ENCODE data around the gene PLAC8. TPM values are rescaled to one million over a fixed set of nuclear protein-coding genes. Genes with fewer than 3 reads are reported as not detected.

The PLAC8 gene
- total and polyA plus RNA-seq, 2 of the 13 experiments (the other 11 are each of a cell fraction or from before 2014, with no cell fraction given), result 3.0 to 174 TPM

- Histone ChIP-seq H2AFZ (ENCODE audit: low read length) (no peak overlapping the region), H3K27ac (ENCODE audit: extremely low read length, insufficient read depth, low read length) (no peak overlapping the region), H3K79me2 (ENCODE audit: insufficient read depth, low read length) (no peaks in the 10 kb centered on the region), H3K4me3 (replicated peaks in 1 of 3; ENCODE audit: insufficient read depth in 1 of 3, low read depth in 2 of 3, low read length in 3 of 3) (no peak overlapping the region), H3K27me3 (ENCODE audit: control insufficient read depth in 1 of 2, insufficient read depth in 2 of 2, low read length in 2 of 2) (no peaks in the 10 kb centered on the region; a peak in 1 of 5 replicates), H3K4me1 (ENCODE audit: insufficient read depth, low read length) (peaks cover 32% of the 10 kb centered on the region), H4K20me1 (ENCODE audit: insufficient read depth, low read length) (no peaks in the 10 kb centered on the region), H3K9ac (ENCODE audit: insufficient read depth, low read depth, low read length) (no peak overlapping the region), H3K9me3 (ENCODE audit: low read length) (peaks cover 9% of the 10 kb centered on the region; the same call in 1 of the 2 replicates), H3K36me3 (replicated peaks in 1 of 2; ENCODE audit: control insufficient read depth in 1 of 2, insufficient read depth in 2 of 2, low read length in 2 of 2) (no peaks in the 10 kb centered on the region), H3K4me2 (ENCODE audit: low read depth, low read length) (no peak overlapping the region)
- ChIA-PET POLR2A (no interaction called here), CTCF (ENCODE audit: low intra/inter-chr PET ratio, low total read pairs) (no interaction called here)
- in situ Hi-C loops (cut with HindIII; ENCODE audit: extremely low pct_ligation_motif_present, low pct_unique_long_range_greater_than_20kb) (no loop called here), intact Hi-C loops (cut with micrococcal nuclease; ENCODE audit: unreplicated experiment) (no loop called here)
- ATAC-seq (no peak), FAIRE-seq (no peak), DNase-seq (ENCODE audit: low spot score) (no peak)
- TF ChIP-seq ZNF839 (CRISPR knock-in tag; IDR thresholded peaks at IDR 0.05; ENCODE audit: borderline replicate concordance) (no peak), ZNF234 (CRISPR knock-in tag; conservative IDR thresholded peaks at IDR 0.05) (no peak), NFATC3 (CRISPR knock-in tag; IDR thresholded peaks at IDR 0.05) (no peak), ARNT2 (CRISPR knock-in tag; IDR thresholded peaks at IDR 0.05; ENCODE audit: low read depth) (no peak), HNF1A (IDR thresholded peaks at IDR 0.05; ENCODE audit: low read depth) (no peak), HNF1A (CRISPR knock-in tag; IDR thresholded peaks at IDR 0.05; ENCODE audit: borderline replicate concordance) (no peak), NFYC (CRISPR knock-in tag; IDR thresholded peaks at IDR 0.05) (no peak)
- no TSS peak for BruUV-seq (replicated peaks)
- 71% methylated on average over 6 of the region's 6 CpGs for WGBS (ENCODE audit: low lambda C conversion rate)
Measured at GRCh38 chr4:83152746-83153145, 38.2 kb upstream of the PLAC8 start.

Measured in HepG2 (cell line).